Small intestine (tissue), 7 donors: ENCODE results near the gene ITGA5. TPM values are rescaled to one million over a fixed set of nuclear protein-coding genes. Genes with fewer than 3 reads are reported as not detected.

Experiments
- DNase-seq, 2 donors: peaks; one replicate each; pipeline versions ENCODE4 v3.0.0 to v3.0.0-alpha.2; 2013
- FAIRE-seq: peaks from 2 replicates; lab custom pipeline; 2012; peaks lifted over from hg19 to GRCh38; lab: Jason Lieb, UNC
- H3K27ac ChIP-seq, 3 donors: one replicate each; pipeline ENCODE4 v1.5.1; 2013; ENCODE audit warnings: low read length in 2 of 3, mild to moderate bottlenecking in 2 of 3, control low read depth in 1 of 3, inconsistent platforms in 1 of 3, low read depth in 1 of 3, moderate library complexity in 1 of 3
- H3K27me3 ChIP-seq, 3 donors: one replicate each; pipeline ENCODE4 v1.6.1; 2013; ENCODE audit warnings: low read length in 3 of 3, inconsistent platforms in 1 of 3; ENCODE audit not compliant: control insufficient read depth in 3 of 3, insufficient read depth in 3 of 3
- H3K36me3 ChIP-seq, 3 donors: one replicate each; pipeline ENCODE4 v1.6.1; 2013; ENCODE audit warnings: low read length in 3 of 3, inconsistent platforms in 1 of 3, low read depth in 1 of 3, mild to moderate bottlenecking in 1 of 3, moderate library complexity in 1 of 3; ENCODE audit not compliant: control insufficient read depth in 3 of 3, insufficient read depth in 2 of 3
- H3K4me1 ChIP-seq, 3 donors: one replicate each; pipeline ENCODE4 v1.6.1; 2013; ENCODE audit warnings: low read length in 2 of 3, inconsistent platforms in 1 of 3, low read depth in 1 of 3, mild to moderate bottlenecking in 1 of 3, moderate library complexity in 1 of 3; ENCODE audit not compliant: control insufficient read depth in 3 of 3, insufficient read depth in 2 of 3
- H3K4me3 ChIP-seq, 3 donors: one replicate each; pipeline ENCODE4 v1.5.1; 2013; ENCODE audit warnings: low read length in 3 of 3, control low read depth in 1 of 3, inconsistent platforms in 1 of 3, low read depth in 1 of 3, mild to moderate bottlenecking in 1 of 3, moderate library complexity in 1 of 3
- H3K9me3 ChIP-seq, 2 donors: one replicate each; pipeline ENCODE4 v1.6.1; 2013; ENCODE audit warnings: low read depth in 1 of 2, low read length in 1 of 2; ENCODE audit not compliant: control insufficient read depth in 2 of 2, insufficient read depth in 1 of 2
- WGBS, 3 donors: extraction: QIAGEN DNeasy Blood & Tissue Kit; methylation state at CpG; one replicate each; pipeline ENCODE4 v1.1.7; 2013; 5-methylcytosine and 5-hydroxymethylcytosine counted together
- polyA plus RNA-seq, 4 donors: library from polyadenylated mRNA; stranded (reverse) in 3 of 4; unstranded in 1 of 4; fragments of 200-250 nt in 3 of 4; fragments of 120-200 nt in 1 of 4; gene quantifications; one replicate each; pipeline versions ENCODE4 v1.2.1 to v1.2.3, GENCODE V29; 2013
- donor health status: healthy with polysubstance abuse.
- donor health status: control.
- donor health status: control.
- donor health status: Bipolar disorder and iron deficiency.
- donor health status: healthy.

The ITGA5 gene
- polyA plus RNA-seq, 4 donors = 1.8 to 60.7 (median 7.9) TPM

DNA sequence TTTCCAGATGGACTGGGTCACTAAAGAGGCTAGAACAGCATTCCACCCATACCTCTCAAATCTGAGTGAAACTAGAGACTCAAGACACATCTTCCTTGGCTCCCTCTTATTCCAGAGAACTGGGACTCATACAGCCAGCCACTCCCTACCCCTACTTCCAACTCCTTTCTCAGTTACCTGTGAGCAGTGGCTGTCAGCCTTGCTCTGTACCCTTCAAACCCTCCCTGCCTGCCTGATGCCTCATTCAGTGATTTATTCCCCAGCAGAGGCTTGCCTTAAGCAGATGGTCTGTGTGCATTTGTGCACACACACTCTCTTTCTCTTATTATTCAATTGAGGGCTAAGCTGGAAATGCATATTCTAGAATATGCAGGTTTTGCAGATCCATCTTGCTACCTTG is 69.4 kb downstream of the ITGA5 start:
- Histone ChIP-seq H3K9me3 (no peaks in the 10 kb centered on the region), H3K4me3 (no peak overlapping the region), H3K4me1 (peaks cover 0 to 25% (median 0%) of the 10 kb centered on the region in 3 donors), H3K27ac (no peak overlapping the region), H3K27me3 (no peaks in the 10 kb centered on the region), H3K36me3 (peaks cover 14 to 56% (median 23%) of the 10 kb centered on the region in 3 donors)
- FAIRE-seq (no peak), DNase-seq (no peak)

DNA sequence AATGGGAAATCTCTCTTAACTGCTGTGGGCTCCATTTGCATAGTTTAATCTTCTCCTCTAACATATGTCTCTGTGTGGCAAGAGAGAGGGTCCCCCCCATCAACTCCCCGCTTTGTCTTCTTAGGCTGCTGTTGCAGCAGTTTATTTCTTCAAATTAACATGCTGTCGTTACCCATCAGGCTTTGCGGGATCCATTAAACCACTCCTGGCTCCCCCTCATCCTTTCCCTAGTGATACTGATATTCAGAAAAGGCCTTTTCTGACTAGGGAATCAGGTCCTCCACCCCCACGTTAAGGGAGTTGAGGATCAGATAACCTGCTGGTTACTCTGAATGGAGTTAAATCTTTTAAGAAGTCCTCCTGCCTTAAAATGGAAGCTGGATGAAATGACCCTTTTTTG is 70.0 kb downstream of the ITGA5 start:
- Histone ChIP-seq H3K27ac (no peak overlapping the region), H3K27me3 (no peaks in the 10 kb centered on the region), H3K9me3 (no peaks in the 10 kb centered on the region), H3K4me1 (peaks cover 0 to 25% (median 0%) of the 10 kb centered on the region in 3 donors), H3K36me3 (peaks cover 14 to 60% (median 23%) of the 10 kb centered on the region in 3 donors), H3K4me3 (no peak overlapping the region)
- DNase-seq (no peak), FAIRE-seq (no peak)
- 89 to 92% (median 91%) methylated on average over 4 of the region's 4 CpGs for WGBS, 3 donors

Other genes with a start within 250 kb of the ITGA5 start
- gene SMUG1, start 230.3 kb downstream of the ITGA5 start, polyA plus RNA-seq = 10 to 100 TPM; 25.9 to 83.9 (median 52.1) TPM
- 10 to 100 TPM in 2 of 4 donors, 1 to 10 TPM in 2; 2.7 to 40.1 (median 8.3) TPM for gene CBX5, start 139.1 kb downstream of the ITGA5 start, polyA plus RNA-seq
- gene HNRNPA1, start 138.5 kb downstream of the ITGA5 start, polyA plus RNA-seq = 1,000 to 10,000 TPM in 2 of 4 donors, 100 to 1,000 TPM in 2; 408 to 2,228 (median 1,197) TPM
- under 1 TPM in 2 of 4 donors, not detected in 2; 0.07 to 0.30 TPM for gene NFE2, start 118.3 kb downstream of the ITGA5 start, polyA plus RNA-seq
- gene COPZ1, start 94.1 kb downstream of the ITGA5 start, polyA plus RNA-seq = 100 to 1,000 TPM; 114 to 211 (median 138) TPM
- under 1 TPM in 2 of 4 donors, not detected in 2; 0.24 to 0.33 TPM for gene GPR84, start 54.8 kb downstream of the ITGA5 start, polyA plus RNA-seq
- gene ZNF385A, start 34.5 kb downstream of the ITGA5 start, polyA plus RNA-seq = 1 to 10 TPM in 3 of 4 donors, under 1 TPM in 1; 0.45 to 9.7 (median 5.9) TPM
- gene GTSF1, start 54.3 kb upstream of the ITGA5 start, polyA plus RNA-seq = 1 to 10 TPM in 1 of 4 donors, under 1 TPM in 1, not detected in 2; 0.45 to 1.9 TPM
- gene NCKAP1L, start 78.5 kb upstream of the ITGA5 start, polyA plus RNA-seq = 1 to 10 TPM; 1.3 to 10.0 (median 4.8) TPM
- 1 to 10 TPM in 3 of 4 donors, under 1 TPM in 1; 0.67 to 4.8 (median 2.8) TPM for gene PDE1B, start 130.3 kb upstream of the ITGA5 start, polyA plus RNA-seq
- 10 to 100 TPM in 1 of 4 donors, 1 to 10 TPM in 3; 3.0 to 15.8 (median 6.0) TPM for gene PPP1R1A, start 169.4 kb upstream of the ITGA5 start, polyA plus RNA-seq
- gene LACRT, start 215.6 kb upstream of the ITGA5 start, polyA plus RNA-seq = not detected
- not detected for gene DCD, start 229.1 kb upstream of the ITGA5 start, polyA plus RNA-seq